ENCODE data around the gene CORO1C.

CORO1C gene

GRCh38 chr12:108681317-108681716, 50.0 kb downstream of the CORO1C start:
- TF ChIP-seq, protein P1, sequence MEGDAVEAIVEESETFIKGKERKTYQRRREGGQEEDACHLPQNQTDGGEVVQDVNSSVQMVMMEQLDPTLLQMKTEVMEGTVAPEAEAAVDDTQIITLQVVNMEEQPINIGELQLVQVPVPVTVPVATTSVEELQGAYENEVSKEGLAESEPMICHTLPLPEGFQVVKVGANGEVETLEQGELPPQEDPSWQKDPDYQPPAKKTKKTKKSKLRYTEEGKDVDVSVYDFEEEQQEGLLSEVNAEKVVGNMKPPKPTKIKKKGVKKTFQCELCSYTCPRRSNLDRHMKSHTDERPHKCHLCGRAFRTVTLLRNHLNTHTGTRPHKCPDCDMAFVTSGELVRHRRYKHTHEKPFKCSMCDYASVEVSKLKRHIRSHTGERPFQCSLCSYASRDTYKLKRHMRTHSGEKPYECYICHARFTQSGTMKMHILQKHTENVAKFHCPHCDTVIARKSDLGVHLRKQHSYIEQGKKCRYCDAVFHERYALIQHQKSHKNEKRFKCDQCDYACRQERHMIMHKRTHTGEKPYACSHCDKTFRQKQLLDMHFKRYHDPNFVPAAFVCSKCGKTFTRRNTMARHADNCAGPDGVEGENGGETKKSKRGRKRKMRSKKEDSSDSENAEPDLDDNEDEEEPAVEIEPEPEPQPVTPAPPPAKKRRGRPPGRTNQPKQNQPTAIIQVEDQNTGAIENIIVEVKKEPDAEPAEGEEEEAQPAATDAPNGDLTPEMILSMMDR (IDR thresholded peaks at IDR 0.05; ENCODE audit: low read depth, low read length, missing control alignments), result no peak

DNA sequence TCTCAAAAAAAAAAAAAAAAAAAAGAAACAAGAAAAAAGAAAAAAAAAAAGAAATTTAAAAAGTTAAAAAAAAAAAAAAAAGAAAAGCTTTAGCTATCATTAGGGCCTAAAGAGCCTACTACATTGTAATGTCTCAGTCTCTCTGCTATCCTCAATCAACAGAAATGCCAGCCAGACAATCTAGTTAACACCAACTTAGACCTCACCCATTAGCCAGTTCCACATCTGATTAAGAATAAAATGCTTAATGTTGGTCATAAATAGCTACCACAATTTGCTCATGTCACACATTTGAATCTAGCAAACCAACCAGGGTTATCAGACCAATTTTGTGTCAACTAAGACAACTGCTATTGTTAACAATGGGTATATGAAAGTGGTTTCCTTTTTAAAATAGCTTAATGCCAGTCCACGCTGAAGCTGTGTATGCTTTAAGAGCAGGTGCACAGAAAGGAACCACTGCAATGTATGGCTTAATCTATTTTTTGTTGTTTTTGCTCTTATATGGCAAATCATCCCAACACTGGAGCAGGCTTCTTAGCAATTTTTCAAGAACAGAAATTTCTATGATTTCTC, 52.1 kb downstream of the CORO1C start:
- TF ChIP-seq, protein P1 (IDR thresholded peaks at IDR 0.05; ENCODE audit: low read depth, low read length, missing control alignments), result no peak
- H3K4me3 ChIP-seq (ENCODE audit: low read depth, low read length), result no peak overlapping the region
- DNase-seq (ENCODE audit: low read depth), result no peak

More at GRCh38 chr12:108681317-108681716, 50.0 kb downstream of the CORO1C start:
- no peak overlapping the region for H3K4me3 ChIP-seq (ENCODE audit: low read depth, low read length)
- no peak for DNase-seq (ENCODE audit: low read depth)

- DNase-seq (ENCODE audit: low read depth), result no peak
- TF ChIP-seq, protein P1 (IDR thresholded peaks at IDR 0.05; ENCODE audit: low read depth, low read length, missing control alignments), result no peak
- no peak overlapping the region for H3K4me3 ChIP-seq (ENCODE audit: low read depth, low read length)
These were observed 53.1 kb downstream of the CORO1C start for GRCh38 chr12:108678104-108678730.

DNA sequence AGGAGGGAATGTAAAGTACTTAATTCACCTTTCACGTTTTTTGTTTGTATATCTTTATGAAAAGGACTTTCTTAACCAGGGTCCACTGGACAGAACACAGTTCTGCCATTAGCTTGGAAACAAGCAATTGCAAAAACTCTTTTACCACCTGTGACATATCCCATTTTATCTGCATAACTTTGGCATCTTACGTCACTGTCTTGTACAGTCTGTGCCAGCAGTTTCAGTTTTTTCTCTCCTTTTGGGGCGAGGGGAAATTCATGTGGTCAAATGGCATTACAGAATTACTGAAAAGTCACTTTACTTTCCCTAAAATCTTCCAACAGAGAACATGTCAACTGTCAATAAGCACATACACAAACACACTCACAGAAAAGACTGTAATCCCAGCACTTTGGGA, 53.9 kb downstream of the CORO1C start:
- no peak for DNase-seq (ENCODE audit: low read depth)
- no peak overlapping the region for H3K4me3 ChIP-seq (ENCODE audit: low read depth, low read length)
- TF ChIP-seq, protein P1 (IDR thresholded peaks at IDR 0.05; ENCODE audit: low read depth, low read length, missing control alignments), result no peak

DNA sequence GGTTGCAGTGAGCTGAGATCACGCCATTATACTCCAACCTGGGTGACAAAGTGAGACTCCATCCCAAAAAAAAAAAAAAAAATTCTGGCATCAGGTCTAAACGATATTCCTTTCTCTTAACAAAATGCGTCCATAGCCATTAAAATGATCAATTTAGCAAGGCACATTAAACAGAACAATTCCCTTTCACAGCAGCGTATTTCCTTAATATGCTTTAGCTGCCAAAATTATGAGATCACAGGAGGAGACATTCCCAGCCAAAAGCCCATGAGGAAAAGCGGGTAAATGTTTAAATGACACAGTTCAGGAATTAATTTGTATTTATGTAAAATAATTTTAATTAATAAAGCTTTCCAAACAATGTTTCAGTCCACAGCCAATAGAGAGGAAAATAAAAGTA, 54.6 kb downstream of the CORO1C start:
- no peak overlapping the region for H3K4me3 ChIP-seq (ENCODE audit: low read depth, low read length)
- TF ChIP-seq, protein P1 (IDR thresholded peaks at IDR 0.05; ENCODE audit: low read depth, low read length, missing control alignments), result no peak
- no peak for DNase-seq (ENCODE audit: low read depth)

- TF ChIP-seq, protein P1 (IDR thresholded peaks at IDR 0.05; ENCODE audit: low read depth, low read length, missing control alignments), result no peak
- no peak for DNase-seq (ENCODE audit: low read depth)
- no peak overlapping the region for H3K4me3 ChIP-seq (ENCODE audit: low read depth, low read length)
These were observed 55.5 kb downstream of the CORO1C start for GRCh38 chr12:108675792-108676191.

GRCh38 chr12:108672054-108672453, 59.3 kb downstream of the CORO1C start:
- no peak for DNase-seq (ENCODE audit: low read depth)
- TF ChIP-seq, protein P1 (IDR thresholded peaks at IDR 0.05; ENCODE audit: low read depth, low read length, missing control alignments), result no peak
- no peak overlapping the region for H3K4me3 ChIP-seq (ENCODE audit: low read depth, low read length)
